ENCODE results near the gene TARBP1.

Gene TARBP1

GRCh38 chr1:234490793-234491479, 12.0 kb upstream of the TARBP1 start:
- DNase-seq (ENCODE audit: low read depth in 1 of 2, low spot score in 1 of 2) = no peak
- no peaks in the 10 kb centered on the region for H3K27me3 ChIP-seq (ENCODE audit: insufficient read depth, poor library complexity, severe bottlenecking)
- no peak overlapping the region for H3K27ac ChIP-seq (replicated peaks)
- no peak for TF ChIP-seq POLR2AphosphoS5 (IDR thresholded peaks at IDR 0.05; ENCODE audit: low read depth)
- TF ChIP-seq REST (IDR thresholded peaks at IDR 0.05; ENCODE audit: insufficient replicate concordance, low read depth) = no peak
- no peak for TF ChIP-seq SPI1 (IDR thresholded peaks at IDR 0.05; ENCODE audit: borderline replicate concordance, low read depth)
- no peak for TF ChIP-seq CTCF (IDR thresholded peaks at IDR 0.05; ENCODE audit: insufficient read depth, low read length)
- TF ChIP-seq GABPA (IDR thresholded peaks at IDR 0.05; ENCODE audit: low read depth) = no peak
- no peak overlapping the region for H3K4me3 ChIP-seq (replicated peaks; ENCODE audit: insufficient read depth, low read length)

GRCh38 chr1:234489698-234490077, 10.7 kb upstream of the TARBP1 start:
- Histone ChIP-seq H3K27ac (replicated peaks) (no peak overlapping the region), H3K27me3 (ENCODE audit: insufficient read depth, poor library complexity, severe bottlenecking) (no peaks in the 10 kb centered on the region), H3K4me3 (replicated peaks; ENCODE audit: insufficient read depth, low read length) (no peak overlapping the region)
- no peak for TF ChIP-seq POLR2AphosphoS5 (IDR thresholded peaks at IDR 0.05; ENCODE audit: low read depth)
- DNase-seq (ENCODE audit: low read depth in 1 of 2, low spot score in 1 of 2) = no peak

- no peak overlapping the region for H3K27ac ChIP-seq (replicated peaks)
- no peak overlapping the region for H3K4me3 ChIP-seq (replicated peaks; ENCODE audit: insufficient read depth, low read length)
Measured at GRCh38 chr1:234489007-234489697, 10.2 kb upstream of the TARBP1 start.

More at GRCh38 chr1:234489007-234489697, 10.2 kb upstream of the TARBP1 start:
- no peaks in the 10 kb centered on the region for H3K27me3 ChIP-seq (ENCODE audit: insufficient read depth, poor library complexity, severe bottlenecking)
- TF ChIP-seq GABPA (IDR thresholded peaks at IDR 0.05; ENCODE audit: low read depth) = no peak
- TF ChIP-seq POLR2AphosphoS5 (IDR thresholded peaks at IDR 0.05; ENCODE audit: low read depth) = no peak
- TF ChIP-seq SPI1 (IDR thresholded peaks at IDR 0.05; ENCODE audit: borderline replicate concordance, low read depth) = no peak
- no peak for TF ChIP-seq REST (IDR thresholded peaks at IDR 0.05; ENCODE audit: insufficient replicate concordance, low read depth)
- TF ChIP-seq CTCF (IDR thresholded peaks at IDR 0.05; ENCODE audit: insufficient read depth, low read length) = no peak
- DNase-seq (ENCODE audit: low read depth in 1 of 2, low spot score in 1 of 2) = no peak

Measured in HL-60 (cell line).